Psoas muscle (tissue), 8 donors: Measurements from ENCODE around the gene NKX2-4. TPM values are rescaled to one million over a fixed set of nuclear protein-coding genes. Genes with fewer than 3 reads are reported as not detected.

Experiments used
- ATAC-seq, 4 donors: fragments of 200-7000 bp; cut with Tn5 transposase; one replicate each; pipeline ENCODE4 v1.9.1; 2020; ENCODE audit warnings: moderate library complexity in 3 of 4, mild to moderate bottlenecking in 2 of 4
- DNase-seq, 2 donors: peaks; one replicate each; pipeline ENCODE4 v3.0.0-alpha.2; 2020
- H3K27ac ChIP-seq: fragments of 200-600 bp; one replicate; pipeline ENCODE4 v1.8.0; 2022
- H3K27me3 ChIP-seq, 3 donors: fragments of 200-600 bp in 1 of 3; one replicate each; pipeline versions ENCODE4 v1.6.1 to v1.8.0; 2013 to 2022; ENCODE audit warnings: low read length in 2 of 3, mild to moderate bottlenecking in 2 of 3, moderate library complexity in 1 of 3; ENCODE audit not compliant: insufficient read depth in 3 of 3
- H3K36me3 ChIP-seq, 2 donors: fragments of 200-600 bp in 1 of 2; one replicate each; pipeline versions ENCODE4 v1.6.1 to v1.8.0; 2013 to 2022; ENCODE audit warnings: low read depth in 1 of 2, mild to moderate bottlenecking in 1 of 2, moderate library complexity in 1 of 2; ENCODE audit not compliant: insufficient read depth in 1 of 2
- H3K4me1 ChIP-seq: fragments of 200-600 bp; one replicate; pipeline ENCODE4 v1.8.0; 2022
- H3K4me3 ChIP-seq: fragments of 200-600 bp; one replicate; pipeline ENCODE4 v1.8.0; 2022; ENCODE audit warnings: mild to moderate bottlenecking
- H3K9me3 ChIP-seq: fragments of 200-600 bp; one replicate; pipeline ENCODE4 v1.8.0; 2022
- CTCF ChIP-seq: fragments of 200-600 bp; IDR thresholded peaks from one replicate; pipeline ENCODE4 v1.8.0; 2022; ENCODE audit warnings: antibody characterized with exemption
- WGBS, 3 donors: extraction: QIAGEN DNeasy Blood & Tissue Kit; methylation state at CpG; one replicate each; pipeline versions ENCODE4 v1.1.6 to v1.1.7; 2013; 5-methylcytosine and 5-hydroxymethylcytosine counted together
- intact Hi-C, 2 donors: fragments of 100-400 bp; cut with DNase I; formaldehyde crosslinking; loops; one replicate each; pipeline versions ENCODE4 v1.11.0 to v1.14.2; 2022
- polyA plus RNA-seq, 3 donors: library from polyadenylated mRNA; stranded (reverse); fragments of 200-250 nt; gene quantifications; one replicate each; pipeline ENCODE4 v1.2.3, GENCODE V29; 2013
- total RNA-seq, 4 donors: library from RNA; stranded (reverse); fragmentation: NEBNext Ultra II Directional in 2 of 4; extraction: Animal tissue kit (Norgen Biotek cat#: 25700) in 2 of 4; gene quantifications; one replicate each; pipeline versions ENCODE4 v1.2.1 to v1.2.4, GENCODE V29; 2021 to 2023
- donor health status: healthy with polysubstance abuse.
- donor health status: DM: no; HTN: no; CAD: no; lungs with moderate emphysema.
- donor health status: Bipolar disorder and iron deficiency.
- donor health status: healthy.
- donor health status: DM: yes; HTN: yes; CAD: no.
- donor health status: DM: no; HTN: no; CAD: no.
- donor health status: DM: no; HTN: no; CAD: no.
- donor health status: DM: yes; HTN: yes; CAD: no.

Gene NKX2-4
- total and polyA plus RNA-seq, 7 donors = not detected

GRCh38 chr20:21398109-21399004, 1.0 kb upstream of the NKX2-4 start:
- Histone ChIP-seq H3K27me3 (peaks cover 13 to 94% (median 24%) of the 10 kb centered on the region in 3 donors), H3K9me3 (no peaks in the 10 kb centered on the region), H3K27ac (no peak overlapping the region), H3K36me3 (no peaks in the 10 kb centered on the region), H3K4me1 (peaks cover 5% of the 10 kb centered on the region), H3K4me3 (no peak overlapping the region)
- WGBS, 3 donors = 22 to 32% (median 25%) methylated on average over 10 of the region's 10 CpGs
- DNase-seq (no peak), ATAC-seq (no peak)
- no peak for TF ChIP-seq CTCF
- intact Hi-C loops = loop anchor here in 1 of 2 donors (10.0 kb wide), 1 partner anchor 164 kb away; no protein-coding TSS in a partner anchor

GRCh38 chr20:21396599-21397340, 556 bp downstream of the NKX2-4 start:
- WGBS, 3 donors = 1 to 2% (median 1%) methylated on average over 68 to 116 of the region's 116 CpGs
- ATAC-seq (no peak), DNase-seq (peak in 1 of 2 donors; percentile 18)
- peaks cover 16 to 97% (median 24%) of the 10 kb centered on the region in 3 donors for H3K27me3 ChIP-seq
- H3K4me3 ChIP-seq = peak overlapping the region; percentile 46
- peaks cover 5% of the 10 kb centered on the region for H3K4me1 ChIP-seq
- H3K36me3 ChIP-seq = no peaks in the 10 kb centered on the region
- H3K27ac ChIP-seq = no peak overlapping the region
- no peak for TF ChIP-seq CTCF
- H3K9me3 ChIP-seq = no peaks in the 10 kb centered on the region
- intact Hi-C loops = loop anchor here in 1 of 2 donors (10.0 kb wide), 1 partner anchor 162 kb away; no protein-coding TSS in a partner anchor

- ATAC-seq (no peak), DNase-seq (no peak)
- 2 to 3% (median 2%) methylated on average over 89 to 103 of the region's 103 CpGs for WGBS, 3 donors
- Histone ChIP-seq H3K4me1 (peaks cover 5% of the 10 kb centered on the region), H3K27ac (no peak overlapping the region), H3K36me3 (no peaks in the 10 kb centered on the region), H3K4me3 (peak overlapping the region; percentile 46), H3K27me3 (peaks cover 13 to 98% (median 26%) of the 10 kb centered on the region in 3 donors), H3K9me3 (no peaks in the 10 kb centered on the region)
- TF ChIP-seq CTCF = no peak
- intact Hi-C loops = loop anchor here in 1 of 2 donors (10.0 kb wide), 1 partner anchor 161 kb away; no protein-coding TSS in a partner anchor
These were observed 1.4 kb downstream of the NKX2-4 start for GRCh38 chr20:21395666-21396598.

- no peak overlapping the region for H3K27ac ChIP-seq
- intact Hi-C loops = loop anchor here in 1 of 2 donors (10.0 kb wide), 1 partner anchor 160 kb away; no protein-coding TSS in a partner anchor
- 20 to 34% (median 27%) methylated on average over 6 of the region's 6 CpGs for WGBS, 3 donors
- no peaks in the 10 kb centered on the region for H3K9me3 ChIP-seq
- DNase-seq (no peak), ATAC-seq (no peak)
- no peak overlapping the region for H3K4me3 ChIP-seq
- H3K27me3 ChIP-seq = peaks cover 6 to 92% (median 26%) of the 10 kb centered on the region in 3 donors
- peaks cover 5% of the 10 kb centered on the region for H3K4me1 ChIP-seq
- TF ChIP-seq CTCF = no peak
- H3K36me3 ChIP-seq = peaks cover 0 to 6% of the 10 kb centered on the region in 2 donors
These were observed 2.2 kb downstream of the NKX2-4 start for GRCh38 chr20:21395051-21395665.
